Liver (tissue), 9 donors: Measurements from ENCODE around the gene METTL2B. TPM values are rescaled to one million over a fixed set of nuclear protein-coding genes. Genes with fewer than 3 reads are reported as not detected.

ENCODE experiments used
- DNase-seq: peaks from one replicate; pipeline ENCODE4 v3.0.0-alpha.2; 2017; ENCODE audit warnings: low spot score
- H3K27ac ChIP-seq, 2 donors: one replicate each; pipeline ENCODE4 v1.7.0; 2013; ENCODE audit warnings: inconsistent platforms in 2 of 2, low read length in 2 of 2, control low read depth in 1 of 2, low read depth in 1 of 2, mild to moderate bottlenecking in 1 of 2
- H3K27me3 ChIP-seq, 4 donors: one replicate each; pipeline versions ENCODE4 v1.6.1 to v1.7.0; 2013; ENCODE audit warnings: low read length in 3 of 4, inconsistent platforms in 1 of 4, mild to moderate bottlenecking in 1 of 4, moderate library complexity in 1 of 4; ENCODE audit not compliant: control insufficient read depth in 4 of 4, insufficient read depth in 4 of 4
- H3K36me3 ChIP-seq, 4 donors: one replicate each; pipeline versions ENCODE4 v1.6.1 to v1.7.0; 2013; ENCODE audit warnings: low read length in 3 of 4, mild to moderate bottlenecking in 3 of 4, low read depth in 1 of 4, moderate library complexity in 1 of 4; ENCODE audit not compliant: control insufficient read depth in 4 of 4, insufficient read depth in 3 of 4
- H3K4me1 ChIP-seq, 4 donors: one replicate each; pipeline versions ENCODE4 v1.6.1 to v1.7.0; 2013; ENCODE audit warnings: low read length in 3 of 4, mild to moderate bottlenecking in 3 of 4, moderate library complexity in 1 of 4; ENCODE audit not compliant: control insufficient read depth in 4 of 4, insufficient read depth in 4 of 4
- H3K4me3 ChIP-seq, 3 donors: one replicate each; pipeline versions ENCODE4 v1.6.1 to v1.7.0; 2013; ENCODE audit warnings: low read length in 3 of 3, control low read depth in 1 of 3, low read depth in 1 of 3, mild to moderate bottlenecking in 1 of 3
- H3K9ac ChIP-seq, 2 donors: one replicate each; pipeline ENCODE4 v1.7.0; 2013; ENCODE audit warnings: low read length in 2 of 2, mild to moderate bottlenecking in 2 of 2, moderate library complexity in 2 of 2, control low read depth in 1 of 2, low read depth in 1 of 2
- H3K9me3 ChIP-seq, 4 donors: one replicate each; pipeline versions ENCODE4 v1.6.1 to v1.7.0; 2013; ENCODE audit warnings: low read length in 3 of 4; ENCODE audit not compliant: control insufficient read depth in 4 of 4
- ATF3 ChIP-seq: IDR thresholded peaks from 2 replicates; pipeline ENCODE4 v1.6.1; 2016; ENCODE audit warnings: antibody characterized with exemption
- CTCF ChIP-seq: fragments of 150-350 bp; IDR thresholded peaks from 2 replicates; pipeline ENCODE4 v1.5.1; 2017; ENCODE audit warnings: improper control_type of control experiment, low read depth, low read length; ENCODE audit not compliant: missing input control
- EGR1 ChIP-seq, 2 donors: IDR thresholded peaks; 2 replicates each; pipeline ENCODE4 v1.6.1; 2016 to 2018; ENCODE audit warnings: antibody characterized with exemption in 2 of 2, low read depth in 2 of 2
- FOXA1 ChIP-seq: IDR thresholded peaks from 2 replicates; pipeline ENCODE4 v1.6.1; 2016; ENCODE audit warnings: antibody characterized with exemption
- FOXA2 ChIP-seq: IDR thresholded peaks from 2 replicates; pipeline ENCODE4 v1.6.1; 2016; ENCODE audit warnings: antibody characterized with exemption
- GABPA ChIP-seq, 2 donors: IDR thresholded peaks in 1 of 2; conservative IDR thresholded peaks in 1 of 2; 2 replicates each; pipeline ENCODE4 v1.6.1; 2016; ENCODE audit warnings: antibody characterized with exemption in 2 of 2, mild to moderate bottlenecking in 1 of 2, moderate library complexity in 1 of 2
- HNF4A ChIP-seq, 2 donors: conservative IDR thresholded peaks; 2 replicates each; pipeline ENCODE4 v1.6.1; 2016; ENCODE audit warnings: antibody characterized with exemption in 2 of 2, mild to moderate bottlenecking in 2 of 2
- MAX ChIP-seq: IDR thresholded peaks from 2 replicates; pipeline ENCODE4 v1.6.1; 2016; ENCODE audit warnings: antibody characterized with exemption
- NR2F2 ChIP-seq: IDR thresholded peaks from 2 replicates; pipeline ENCODE4 v1.6.1; 2016; ENCODE audit warnings: antibody characterized with exemption
- RAD21 ChIP-seq, 2 donors: IDR thresholded peaks; 2 replicates each; pipeline ENCODE4 v1.6.1; 2016; ENCODE audit warnings: antibody characterized with exemption in 2 of 2, mild to moderate bottlenecking in 2 of 2
- RXRA ChIP-seq, 2 donors: IDR thresholded peaks; 2 replicates each; pipeline ENCODE4 v1.6.1; 2017 to 2018; ENCODE audit warnings: antibody characterized with exemption in 2 of 2, mild to moderate bottlenecking in 1 of 2
- SP1 ChIP-seq: IDR thresholded peaks from 2 replicates; pipeline ENCODE4 v1.6.1; 2018; ENCODE audit warnings: antibody characterized with exemption, mild to moderate bottlenecking
- YY1 ChIP-seq: IDR thresholded peaks from 2 replicates; pipeline ENCODE4 v1.6.1; 2016; ENCODE audit warnings: antibody characterized with exemption, mild to moderate bottlenecking
- WGBS: extraction: QIAGEN DNeasy Blood & Tissue Kit; methylation state at CpG from one replicate; pipeline ENCODE4 v1.1.7; 2013; 5-methylcytosine and 5-hydroxymethylcytosine counted together
- polyA plus RNA-seq, 2 donors: library from polyadenylated mRNA; stranded (reverse) in 1 of 2; unstranded in 1 of 2; fragments of 200-250 nt in 1 of 2; fragments of >200 nt in 1 of 2; fragmentation: Nextera tagmentation in 1 of 2; extraction: Ambion mirVana in 1 of 2; gene quantifications; one replicate each; pipeline versions ENCODE4 v1.2.1 to v1.2.3, GENCODE V29; 2013 to 2015
- total RNA-seq, 2 donors: library from RNA; depleted of rRNA; stranded (reverse); fragments of >200 nt; gene quantifications; one replicate each; pipeline ENCODE4 v1.2.3, GENCODE V29; 2014
- TF ChIP-seq, protein P1 (sequence below): IDR thresholded peaks from 2 replicates; pipeline ENCODE4 v1.6.1; 2016; ENCODE audit warnings: antibody characterized with exemption, mild to moderate bottlenecking
- TF ChIP-seq, protein P2 (sequence below): IDR thresholded peaks from 2 replicates; pipeline ENCODE4 v1.6.1; 2016; ENCODE audit warnings: antibody characterized with exemption
- donor health status: healthy.
- donor health status: healthy.
- donor health status: healthy.
- donor health status: healthy.
- donor health status: healthy.

The METTL2B gene
- total and polyA plus RNA-seq, 4 donors: 6.8 to 20.7 (median 12.1) TPM

DNA sequence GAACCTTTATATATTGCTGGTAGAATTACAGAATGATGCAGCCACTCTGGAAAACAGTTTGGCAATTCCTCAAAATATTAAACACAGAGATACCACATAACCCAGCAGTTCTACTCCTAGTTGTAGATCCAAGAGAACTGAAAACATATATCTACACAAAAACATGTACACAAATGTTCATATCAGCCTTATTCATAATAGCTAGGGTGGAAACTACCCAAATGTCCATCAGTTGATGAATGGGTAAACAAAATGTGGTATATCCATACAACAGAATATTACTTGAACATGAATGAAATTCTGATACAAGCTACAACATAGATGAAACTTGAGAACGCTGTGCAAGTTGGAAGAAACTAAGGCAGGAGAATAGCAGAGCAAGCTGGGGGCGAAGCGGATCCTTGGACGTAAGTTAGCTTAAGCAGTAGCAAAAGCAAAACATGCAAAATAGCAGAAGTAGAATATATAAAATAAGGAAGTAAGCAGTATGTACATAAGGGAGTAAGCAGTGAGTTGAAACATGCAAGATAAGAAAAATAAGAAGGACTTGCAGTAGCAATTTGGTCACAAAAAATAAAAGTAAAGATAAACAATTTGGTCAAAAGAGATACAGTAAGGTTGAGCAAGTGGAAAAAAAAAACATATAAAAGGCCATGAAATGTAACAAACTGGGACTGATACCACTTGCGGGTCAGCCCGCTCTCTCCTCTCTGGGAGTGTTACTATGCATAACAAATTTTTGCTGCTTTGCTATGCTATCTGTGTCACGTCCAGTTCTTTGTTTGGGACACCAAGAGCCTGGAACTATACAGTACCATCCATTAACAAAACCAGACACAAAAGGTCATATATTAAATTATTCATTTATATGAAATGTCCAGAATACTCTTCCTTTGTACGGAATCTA is 38.9 kb upstream of the METTL2B start:
- Histone ChIP-seq H3K9ac (no peak overlapping the region), H3K4me1 (no peaks in the 10 kb centered on the region), H3K4me3 (no peak overlapping the region), H3K9me3 (no peaks in the 10 kb centered on the region), H3K27ac (no peak overlapping the region), H3K27me3 (no peaks in the 10 kb centered on the region), H3K36me3 (no peaks in the 10 kb centered on the region)
- no peak for DNase-seq
- no peak for TF ChIP-seq GABPA (IDR thresholded peaks at IDR 0.05 in 1 of 2, conservative IDR thresholded peaks at IDR 0.05 in 1 of 2)
- TF ChIP-seq, protein P1, sequence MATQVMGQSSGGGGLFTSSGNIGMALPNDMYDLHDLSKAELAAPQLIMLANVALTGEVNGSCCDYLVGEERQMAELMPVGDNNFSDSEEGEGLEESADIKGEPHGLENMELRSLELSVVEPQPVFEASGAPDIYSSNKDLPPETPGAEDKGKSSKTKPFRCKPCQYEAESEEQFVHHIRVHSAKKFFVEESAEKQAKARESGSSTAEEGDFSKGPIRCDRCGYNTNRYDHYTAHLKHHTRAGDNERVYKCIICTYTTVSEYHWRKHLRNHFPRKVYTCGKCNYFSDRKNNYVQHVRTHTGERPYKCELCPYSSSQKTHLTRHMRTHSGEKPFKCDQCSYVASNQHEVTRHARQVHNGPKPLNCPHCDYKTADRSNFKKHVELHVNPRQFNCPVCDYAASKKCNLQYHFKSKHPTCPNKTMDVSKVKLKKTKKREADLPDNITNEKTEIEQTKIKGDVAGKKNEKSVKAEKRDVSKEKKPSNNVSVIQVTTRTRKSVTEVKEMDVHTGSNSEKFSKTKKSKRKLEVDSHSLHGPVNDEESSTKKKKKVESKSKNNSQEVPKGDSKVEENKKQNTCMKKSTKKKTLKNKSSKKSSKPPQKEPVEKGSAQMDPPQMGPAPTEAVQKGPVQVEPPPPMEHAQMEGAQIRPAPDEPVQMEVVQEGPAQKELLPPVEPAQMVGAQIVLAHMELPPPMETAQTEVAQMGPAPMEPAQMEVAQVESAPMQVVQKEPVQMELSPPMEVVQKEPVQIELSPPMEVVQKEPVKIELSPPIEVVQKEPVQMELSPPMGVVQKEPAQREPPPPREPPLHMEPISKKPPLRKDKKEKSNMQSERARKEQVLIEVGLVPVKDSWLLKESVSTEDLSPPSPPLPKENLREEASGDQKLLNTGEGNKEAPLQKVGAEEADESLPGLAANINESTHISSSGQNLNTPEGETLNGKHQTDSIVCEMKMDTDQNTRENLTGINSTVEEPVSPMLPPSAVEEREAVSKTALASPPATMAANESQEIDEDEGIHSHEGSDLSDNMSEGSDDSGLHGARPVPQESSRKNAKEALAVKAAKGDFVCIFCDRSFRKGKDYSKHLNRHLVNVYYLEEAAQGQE: no peak
- TF ChIP-seq FOXA2: no peak
- no peak for TF ChIP-seq YY1
- TF ChIP-seq NR2F2: no peak
- no peak for TF ChIP-seq HNF4A (conservative IDR thresholded peaks at IDR 0.05)
- TF ChIP-seq FOXA1: no peak
- TF ChIP-seq ATF3: no peak
- no peak for TF ChIP-seq EGR1 (IDR thresholded peaks at IDR 0.05; ENCODE audit: low read depth in 2 of 2)
- TF ChIP-seq, protein P2, sequence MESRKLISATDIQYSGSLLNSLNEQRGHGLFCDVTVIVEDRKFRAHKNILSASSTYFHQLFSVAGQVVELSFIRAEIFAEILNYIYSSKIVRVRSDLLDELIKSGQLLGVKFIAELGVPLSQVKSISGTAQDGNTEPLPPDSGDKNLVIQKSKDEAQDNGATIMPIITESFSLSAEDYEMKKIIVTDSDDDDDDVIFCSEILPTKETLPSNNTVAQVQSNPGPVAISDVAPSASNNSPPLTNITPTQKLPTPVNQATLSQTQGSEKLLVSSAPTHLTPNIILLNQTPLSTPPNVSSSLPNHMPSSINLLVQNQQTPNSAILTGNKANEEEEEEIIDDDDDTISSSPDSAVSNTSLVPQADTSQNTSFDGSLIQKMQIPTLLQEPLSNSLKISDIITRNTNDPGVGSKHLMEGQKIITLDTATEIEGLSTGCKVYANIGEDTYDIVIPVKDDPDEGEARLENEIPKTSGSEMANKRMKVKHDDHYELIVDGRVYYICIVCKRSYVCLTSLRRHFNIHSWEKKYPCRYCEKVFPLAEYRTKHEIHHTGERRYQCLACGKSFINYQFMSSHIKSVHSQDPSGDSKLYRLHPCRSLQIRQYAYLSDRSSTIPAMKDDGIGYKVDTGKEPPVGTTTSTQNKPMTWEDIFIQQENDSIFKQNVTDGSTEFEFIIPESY: no peak
- TF ChIP-seq SP1: no peak
- no peak for TF ChIP-seq CTCF
- 86% methylated on average over 8 of the region's 8 CpGs for WGBS

- Histone ChIP-seq H3K36me3 (no peaks in the 10 kb centered on the region), H3K4me1 (no peaks in the 10 kb centered on the region), H3K9me3 (no peaks in the 10 kb centered on the region), H3K4me3 (no peak overlapping the region), H3K27ac (no peak overlapping the region), H3K9ac (no peak overlapping the region), H3K27me3 (no peaks in the 10 kb centered on the region)
- no peak for DNase-seq
- WGBS: 93% methylated on average over 3 of the region's 3 CpGs
- TF ChIP-seq, protein P2: no peak
- TF ChIP-seq RAD21 (IDR thresholded peaks at IDR 0.05) (no peak), HNF4A (conservative IDR thresholded peaks at IDR 0.05) (no peak), FOXA2 (no peak), NR2F2 (no peak), MAX (no peak), ATF3 (no peak), SP1 (no peak), RXRA (IDR thresholded peaks at IDR 0.05) (no peak)
- TF ChIP-seq, protein P1: no peak
Measured at GRCh38 chr7:128442356-128442755, 34.2 kb upstream of the METTL2B start.
